IPS-NIHi7 (cell line): Measurements from ENCODE around the gene SIGLEC8.
"Not testable (repeated sequence)": the region's sequence is repeated elsewhere in the genome, so short reads cannot be mapped to it uniquely, and the experiment has no call there.

Experiments used
- DNase-seq: peaks from one replicate; pipeline ENCODE4 v3.0.0; 2012; ENCODE audit warnings: mixed read lengths; ENCODE audit errors: extremely low spot score

Gene SIGLEC8

GRCh38 chr19:51447510-51447909, 10.7 kb downstream of the SIGLEC8 start:
- DNase-seq: not testable (repeated sequence)

GRCh38 chr19:51441410-51442390, 16.6 kb downstream of the SIGLEC8 start:
- DNase-seq: no peak

- DNase-seq: no peak
Observed at GRCh38 chr19:51440846-51441409, 17.3 kb downstream of the SIGLEC8 start.

- DNase-seq: no peak
Observed at GRCh38 chr19:51440052-51440451, 18.2 kb downstream of the SIGLEC8 start.

- DNase-seq: peak; percentile 60
Observed at GRCh38 chr19:51439021-51439465, 19.2 kb downstream of the SIGLEC8 start.

- DNase-seq: no peak
Observed at GRCh38 chr19:51434456-51434855, 23.8 kb downstream of the SIGLEC8 start.

GRCh38 chr19:51433043-51433442, 25.2 kb downstream of the SIGLEC8 start:
- DNase-seq: no peak

- DNase-seq: no peak
Observed at GRCh38 chr19:51431124-51431523, 27.1 kb downstream of the SIGLEC8 start.

GRCh38 chr19:51430221-51430620, 28.0 kb downstream of the SIGLEC8 start:
- no peak for DNase-seq

GRCh38 chr19:51427201-51427600, 31.1 kb downstream of the SIGLEC8 start:
- no peak for DNase-seq

GRCh38 chr19:51422053-51422448, 36.2 kb downstream of the SIGLEC8 start:
- DNase-seq: peak; percentile 98

GRCh38 chr19:51421229-51422052, 36.8 kb downstream of the SIGLEC8 start:
- DNase-seq: peak; percentile 40

GRCh38 chr19:51420511-51420910, 37.7 kb downstream of the SIGLEC8 start:
- not testable (repeated sequence) for DNase-seq

- DNase-seq: no peak
Observed at GRCh38 chr19:51418707-51419106, 39.5 kb downstream of the SIGLEC8 start.

GRCh38 chr19:51417810-51418157, 40.5 kb downstream of the SIGLEC8 start:
- no peak for DNase-seq

GRCh38 chr19:51417107-51417809, 41.0 kb downstream of the SIGLEC8 start, which contains the start of gene SIGLEC10:
Gene SIGLEC10, minus strand, starts transcription at chr19:51417642. Its CDS starts 61 bp downstream, at chr19:51417581.
- DNase-seq: no peak

GRCh38 chr19:51416422-51416821, 41.8 kb downstream of the SIGLEC8 start:
- DNase-seq: not testable (repeated sequence)

GRCh38 chr19:51415187-51415586, 43.1 kb downstream of the SIGLEC8 start:
- DNase-seq: no peak

GRCh38 chr19:51410950-51411748, 47.1 kb downstream of the SIGLEC8 start:
- no peak for DNase-seq

GRCh38 chr19:51407511-51408131, 50.6 kb downstream of the SIGLEC8 start:
- peak; percentile 73 for DNase-seq
